Activated naive CD4-positive, alpha-beta T cell treated with anti-CD3 and anti-CD28 coated beads for 36 hours (primary cell): ENCODE results near the gene AFAP1L2. TPM values are rescaled to one million over a fixed set of nuclear protein-coding genes. Genes with fewer than 3 reads are reported as not detected.

Experiments used
- CTCF ChIA-PET: fragments of 350-600 bp; sonication (Branson Sonifier 250); formaldehyde crosslinking; loops from one replicate; lab custom pipeline; 2021; ENCODE audit warnings: antibody characterized with exemption; lab: Charles Lee
- DNase-seq: peaks from one replicate; pipeline ENCODE4 v3.0.0-alpha.2; 2020
- H3K27ac Mint-ChIP-seq: one replicate; pipeline ENCODE4 v1.8.0; 2021; ENCODE audit warnings: mild to moderate bottlenecking, mixed read lengths
- H3K27me3 Mint-ChIP-seq: one replicate; pipeline ENCODE4 v1.8.0; 2021; ENCODE audit warnings: low read depth, mixed read lengths
- H3K36me3 Mint-ChIP-seq: one replicate; pipeline ENCODE4 v1.8.0; 2021; ENCODE audit warnings: low read depth, mixed read lengths
- H3K4me1 Mint-ChIP-seq: one replicate; pipeline ENCODE4 v1.8.0; 2021; ENCODE audit warnings: low read depth, mixed read lengths
- H3K4me3 Mint-ChIP-seq: one replicate; pipeline ENCODE4 v1.8.0; 2021; ENCODE audit warnings: mild to moderate bottlenecking, moderate library complexity, mixed read lengths
- H3K9me3 Mint-ChIP-seq: one replicate; pipeline ENCODE4 v1.8.0; 2021; ENCODE audit warnings: mixed read lengths
- intact Hi-C: fragments of 100-400 bp; cut with micrococcal nuclease; formaldehyde crosslinking; loops from one replicate; pipeline ENCODE4 v1.15.1; 2023
- total RNA-seq, 2 experiments: library from RNA; stranded (reverse); gene quantifications; one replicate each; pipeline ENCODE4 v1.2.3, GENCODE V29; 2021

AFAP1L2 gene
- total RNA-seq, 2 experiments from 2014 or later: 0.86 to 0.98 TPM

GRCh38 chr10:114320249-114321116, 83.8 kb downstream of the AFAP1L2 start:
- intact Hi-C loops: no loop called here
- CTCF ChIA-PET: interaction anchor here (0.7 kb wide), 1 partner anchor 16 kb away, joined by 3 read pairs; no protein-coding TSS in a partner anchor
- no peak overlapping the region for H3K27ac Mint-ChIP-seq
- no peaks in the 10 kb centered on the region for H3K27me3 Mint-ChIP-seq
- no peaks in the 10 kb centered on the region for H3K9me3 Mint-ChIP-seq
- no peaks in the 10 kb centered on the region for H3K4me1 Mint-ChIP-seq
- no peak overlapping the region for H3K4me3 Mint-ChIP-seq
- no peak for DNase-seq
- no peaks in the 10 kb centered on the region for H3K36me3 Mint-ChIP-seq

- Mint-ChIP-seq H3K36me3 (no peaks in the 10 kb centered on the region), H3K27me3 (no peaks in the 10 kb centered on the region), H3K4me3 (no peak overlapping the region), H3K9me3 (no peaks in the 10 kb centered on the region), H3K27ac (no peak overlapping the region), H3K4me1 (no peaks in the 10 kb centered on the region)
- CTCF ChIA-PET: no interaction called here
- DNase-seq: no peak
- intact Hi-C loops: no loop called here
These were observed 84.7 kb downstream of the AFAP1L2 start for GRCh38 chr10:114319406-114320248.

DNA sequence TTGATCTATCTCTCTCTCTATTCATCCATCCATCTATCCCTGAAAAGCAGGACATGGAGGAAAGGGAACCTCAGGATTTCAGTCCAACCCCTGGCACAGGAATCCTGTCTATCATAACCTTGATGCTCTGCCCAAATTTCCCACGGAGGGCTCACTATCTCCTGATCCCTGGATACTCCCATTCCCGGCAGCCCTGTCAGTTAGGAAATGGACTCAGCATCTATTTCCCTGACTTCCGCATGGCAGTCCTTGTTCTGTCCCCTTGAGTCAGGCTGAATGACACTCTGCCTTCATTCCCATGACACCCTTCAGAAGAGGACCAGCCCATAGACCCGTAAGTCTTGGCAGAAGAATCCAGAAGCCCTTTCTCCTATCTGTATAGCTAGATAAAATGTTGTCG, 87.6 kb downstream of the AFAP1L2 start:
- H3K9me3 Mint-ChIP-seq: no peaks in the 10 kb centered on the region

GRCh38 chr10:114315566-114316420, 88.5 kb downstream of the AFAP1L2 start:
- CTCF ChIA-PET: interaction anchor here (1.1 kb wide), 1 partner anchor 12 kb away, joined by 6 read pairs; no protein-coding TSS in a partner anchor
- Mint-ChIP-seq H3K9me3 (no peaks in the 10 kb centered on the region), H3K4me3 (no peak overlapping the region), H3K4me1 (no peaks in the 10 kb centered on the region), H3K36me3 (no peaks in the 10 kb centered on the region), H3K27me3 (no peaks in the 10 kb centered on the region), H3K27ac (no peak overlapping the region)
- no peak for DNase-seq
- intact Hi-C loops: no loop called here

More for the DNA sequence above, 87.6 kb downstream of the AFAP1L2 start:
- intact Hi-C loops: no loop called here
- Mint-ChIP-seq H3K36me3 (no peaks in the 10 kb centered on the region), H3K4me3 (no peak overlapping the region), H3K27me3 (no peaks in the 10 kb centered on the region), H3K4me1 (no peaks in the 10 kb centered on the region), H3K27ac (no peak overlapping the region)
- no peak for DNase-seq
- CTCF ChIA-PET: no interaction called here

GRCh38 chr10:114313866-114314265, 90.4 kb downstream of the AFAP1L2 start:
- H3K27me3 Mint-ChIP-seq: no peaks in the 10 kb centered on the region
- H3K27ac Mint-ChIP-seq: no peak overlapping the region
- no peak overlapping the region for H3K4me3 Mint-ChIP-seq
- no peaks in the 10 kb centered on the region for H3K9me3 Mint-ChIP-seq
- CTCF ChIA-PET: no interaction called here
- DNase-seq: no peak
- intact Hi-C loops: no loop called here
- no peaks in the 10 kb centered on the region for H3K4me1 Mint-ChIP-seq
- no peaks in the 10 kb centered on the region for H3K36me3 Mint-ChIP-seq

GRCh38 chr10:114313139-114313538, 91.2 kb downstream of the AFAP1L2 start:
- H3K4me1 Mint-ChIP-seq: no peaks in the 10 kb centered on the region
- H3K27ac Mint-ChIP-seq: no peak overlapping the region
- H3K4me3 Mint-ChIP-seq: no peak overlapping the region
- CTCF ChIA-PET: interaction anchor here (1.1 kb wide), 1 partner anchor 392 kb away, joined by 3 read pairs; no protein-coding TSS in a partner anchor
- no peaks in the 10 kb centered on the region for H3K9me3 Mint-ChIP-seq
- no peak for DNase-seq
- H3K36me3 Mint-ChIP-seq: no peaks in the 10 kb centered on the region
- intact Hi-C loops: no loop called here
- no peaks in the 10 kb centered on the region for H3K27me3 Mint-ChIP-seq

DNA sequence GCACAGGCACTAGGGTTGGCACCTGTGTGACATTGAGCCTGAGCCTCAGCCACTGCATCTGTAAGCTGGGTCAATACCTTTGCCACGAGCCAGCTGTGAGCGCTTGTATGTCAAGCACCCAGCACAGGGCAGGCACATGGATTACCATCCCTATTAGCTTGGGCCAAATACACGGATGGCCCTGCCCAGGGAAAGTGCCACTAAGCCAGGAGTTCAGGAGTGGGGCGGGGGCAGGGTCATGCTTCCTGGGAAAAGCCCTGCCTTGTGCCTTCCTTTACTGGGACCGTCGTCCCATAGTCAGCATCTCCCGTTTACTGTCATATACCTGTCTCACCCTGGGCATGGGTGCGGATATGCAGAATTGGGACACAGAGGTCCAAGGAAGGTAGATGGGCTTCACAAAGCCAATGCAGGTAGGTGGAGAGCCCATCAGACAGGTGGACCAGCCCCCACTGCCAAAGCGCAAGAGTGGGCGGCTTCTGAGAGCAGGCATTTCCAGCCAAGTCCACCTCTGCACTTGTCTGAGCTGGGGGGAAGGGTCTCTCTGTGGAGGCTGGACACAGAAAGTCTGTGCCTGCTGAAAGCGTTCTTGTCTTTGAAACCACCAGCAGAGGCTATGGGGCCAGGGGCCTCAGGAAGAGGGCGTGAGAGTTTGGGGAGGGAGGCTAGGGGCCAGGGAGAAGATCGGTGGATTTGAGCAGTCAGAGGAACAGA, 92.6 kb downstream of the AFAP1L2 start:
- Mint-ChIP-seq H3K4me1 (no peaks in the 10 kb centered on the region), H3K27ac (no peak overlapping the region), H3K27me3 (no peaks in the 10 kb centered on the region), H3K36me3 (no peaks in the 10 kb centered on the region), H3K4me3 (no peak overlapping the region), H3K9me3 (no peaks in the 10 kb centered on the region)
- no peak for DNase-seq
- CTCF ChIA-PET: interaction anchor here (1.0 kb wide), 1 partner anchor 8 kb away, joined by 5 read pairs; no protein-coding TSS in a partner anchor
- intact Hi-C loops: no loop called here

DNA sequence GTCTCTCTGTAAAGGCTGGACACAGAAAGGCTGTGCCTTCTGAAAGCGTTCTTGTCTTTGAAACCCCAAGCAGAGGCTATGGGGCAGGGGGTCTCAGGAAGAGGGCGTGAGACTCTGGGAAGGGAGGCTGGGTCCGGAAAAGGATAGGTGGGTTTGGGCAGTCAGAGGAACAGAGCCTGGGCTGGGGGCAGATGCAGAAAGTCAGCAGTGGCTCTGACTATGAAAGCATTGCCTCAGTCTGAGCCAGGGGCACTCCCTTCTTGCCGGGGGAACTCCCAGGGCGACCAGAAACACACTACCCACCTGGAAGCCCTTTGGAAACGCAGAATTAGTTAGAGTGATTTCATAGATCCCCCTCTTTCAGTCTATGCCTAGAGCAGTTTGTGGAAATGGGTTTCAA, 93.3 kb downstream of the AFAP1L2 start:
- no peak for DNase-seq
- no peaks in the 10 kb centered on the region for H3K4me1 Mint-ChIP-seq
- H3K9me3 Mint-ChIP-seq: no peaks in the 10 kb centered on the region
- H3K4me3 Mint-ChIP-seq: no peak overlapping the region
- H3K36me3 Mint-ChIP-seq: no peaks in the 10 kb centered on the region
- H3K27me3 Mint-ChIP-seq: no peaks in the 10 kb centered on the region
- intact Hi-C loops: no loop called here
- no peak overlapping the region for H3K27ac Mint-ChIP-seq
- CTCF ChIA-PET: no interaction called here

GRCh38 chr10:114310346-114310745, 94.0 kb downstream of the AFAP1L2 start:
- no peaks in the 10 kb centered on the region for H3K27me3 Mint-ChIP-seq
- H3K9me3 Mint-ChIP-seq: no peaks in the 10 kb centered on the region
- H3K27ac Mint-ChIP-seq: no peak overlapping the region
- H3K36me3 Mint-ChIP-seq: no peaks in the 10 kb centered on the region
- no peaks in the 10 kb centered on the region for H3K4me1 Mint-ChIP-seq
- DNase-seq: no peak
- no peak overlapping the region for H3K4me3 Mint-ChIP-seq
- intact Hi-C loops: no loop called here
- CTCF ChIA-PET: no interaction called here

GRCh38 chr10:114309364-114309651, 95.0 kb downstream of the AFAP1L2 start:
- Mint-ChIP-seq H3K27ac (no peak overlapping the region), H3K27me3 (no peaks in the 10 kb centered on the region), H3K9me3 (no peaks in the 10 kb centered on the region), H3K4me3 (no peak overlapping the region), H3K36me3 (no peaks in the 10 kb centered on the region), H3K4me1 (no peaks in the 10 kb centered on the region)
- intact Hi-C loops: no loop called here
- DNase-seq: no peak
- CTCF ChIA-PET: no interaction called here

DNA sequence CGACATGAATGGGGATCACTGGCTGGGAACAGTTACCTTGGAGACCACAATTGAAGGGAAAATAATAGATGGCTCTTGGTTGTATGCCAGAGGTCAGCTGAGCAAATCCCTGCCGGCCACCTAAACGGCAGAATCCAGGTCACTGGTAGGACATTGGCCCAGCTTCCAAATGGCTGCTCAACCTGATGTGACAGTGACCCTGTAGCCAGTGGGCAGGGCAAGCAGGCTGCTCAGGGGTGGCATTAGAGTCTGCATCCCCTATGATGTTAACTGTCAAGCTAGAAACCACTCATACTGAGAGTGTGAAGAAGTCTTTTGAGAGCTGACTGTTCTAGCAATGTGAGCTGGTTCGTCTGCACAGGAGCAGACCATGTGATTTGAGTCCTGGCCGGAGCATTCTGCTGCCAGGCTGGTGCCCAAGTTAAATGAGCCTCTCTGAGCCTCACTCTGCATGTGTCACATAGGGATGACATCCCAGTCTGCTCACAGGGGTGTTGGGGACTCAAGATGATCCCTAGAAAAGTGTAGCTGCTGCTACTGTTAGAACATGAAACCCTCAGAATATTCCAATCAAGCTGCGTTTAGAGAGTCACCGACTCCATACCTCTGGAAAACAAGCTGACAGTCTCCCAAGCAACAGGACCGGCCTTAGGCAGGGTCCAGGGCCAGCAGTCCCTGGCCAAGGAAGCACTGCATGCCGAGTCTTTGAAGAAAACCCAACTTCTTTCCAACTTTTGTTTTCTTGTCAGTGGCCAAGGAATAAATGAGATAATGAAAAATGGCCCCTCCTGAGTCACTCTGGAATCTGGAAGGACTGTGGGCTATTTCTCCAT, 95.6 kb downstream of the AFAP1L2 start:
- DNase-seq: no peak
- H3K27me3 Mint-ChIP-seq: no peaks in the 10 kb centered on the region
- peaks cover 1% of the 10 kb centered on the region for H3K4me1 Mint-ChIP-seq
- CTCF ChIA-PET: interaction anchor here (0.8 kb wide), 1 partner anchor 395 kb away, joined by 3 read pairs; no protein-coding TSS in a partner anchor
- no peaks in the 10 kb centered on the region for H3K9me3 Mint-ChIP-seq
- intact Hi-C loops: no loop called here
- no peak overlapping the region for H3K4me3 Mint-ChIP-seq
- H3K36me3 Mint-ChIP-seq: no peaks in the 10 kb centered on the region
- no peak overlapping the region for H3K27ac Mint-ChIP-seq
